GM19240 (cell line): ENCODE measurements around the gene FAM89A.

Experiments used
- DNase-seq: peaks from one replicate; pipeline ENCODE4 v3.0.0; 2011; ENCODE audit warnings: low spot score; ENCODE audit not compliant: insufficient read length

The FAM89A gene

GRCh38 chr1:231040019-231040799 is at the start of gene FAM89A:
TSS of gene FAM89A (minus strand) at chr1:231040254. CDS start at chr1:231040211, 43 bp downstream.
- peak; percentile 53 for DNase-seq

- DNase-seq = no peak
Measured at GRCh38 chr1:231084353-231084752, 44.3 kb upstream of the FAM89A start.

- DNase-seq = no peak
Measured at GRCh38 chr1:231079163-231079562, 39.1 kb upstream of the FAM89A start.

DNA sequence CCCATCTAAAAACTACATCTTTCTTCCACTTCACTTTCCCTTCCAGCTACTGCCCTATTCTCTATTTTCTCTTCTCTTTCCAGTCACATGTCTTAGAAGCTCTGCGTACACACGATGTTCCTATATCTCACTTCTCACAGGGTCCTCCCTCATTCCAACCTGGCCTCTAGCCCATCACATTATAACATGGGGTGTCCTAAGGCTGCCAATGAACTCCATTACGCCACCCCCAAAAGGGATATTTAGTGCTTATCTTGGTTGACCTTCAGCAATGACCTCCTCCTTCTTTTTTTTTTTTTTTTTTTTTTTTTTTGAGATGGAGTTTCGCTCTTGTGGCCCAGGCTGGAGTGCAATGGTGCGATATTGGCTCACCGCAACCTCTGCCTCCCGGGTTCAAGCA is 38.2 kb upstream of the FAM89A start:
- DNase-seq = no peak

- DNase-seq = no peak
Measured at GRCh38 chr1:231076802-231077201, 36.7 kb upstream of the FAM89A start.

DNA sequence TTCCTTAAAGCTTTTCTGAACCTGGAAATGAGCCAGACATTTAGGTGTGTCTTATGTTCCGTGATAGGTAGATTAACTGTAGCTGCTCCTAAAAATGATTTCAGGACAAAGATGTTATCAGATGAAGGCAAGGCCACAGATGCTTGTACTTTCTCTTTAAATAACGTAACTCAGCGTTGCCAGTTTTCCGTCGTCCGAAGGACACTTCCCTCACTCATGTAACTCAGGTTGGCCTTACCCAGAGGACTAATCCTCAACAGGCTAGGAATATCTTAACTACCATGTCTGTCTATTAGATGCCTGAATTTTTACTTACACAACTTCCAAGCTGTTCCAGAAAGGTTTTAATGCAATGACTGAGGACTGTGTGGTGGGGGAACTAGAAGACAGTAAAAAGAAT is 35.4 kb upstream of the FAM89A start:
- DNase-seq = no peak

DNA sequence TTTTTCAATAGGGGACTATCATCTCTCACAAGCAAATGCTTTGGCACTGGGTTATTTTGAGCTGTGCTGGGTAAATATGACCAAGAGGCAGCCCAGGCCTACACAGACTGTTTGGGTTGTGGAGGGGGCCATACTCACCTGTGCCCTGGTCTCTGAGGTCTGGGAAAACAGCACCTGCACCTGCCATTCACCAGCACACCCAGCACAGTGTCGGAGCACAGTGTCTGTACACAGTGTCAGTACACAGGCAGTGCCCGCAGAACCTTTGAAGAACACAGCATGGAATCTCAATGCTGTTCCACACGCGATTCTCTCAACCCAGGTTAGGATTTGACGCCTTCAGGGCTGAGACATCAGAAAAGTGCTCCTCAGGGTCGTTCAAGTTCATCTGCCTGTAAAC is 35.0 kb upstream of the FAM89A start:
- DNase-seq = no peak

GRCh38 chr1:231074046-231074445 is 34.0 kb upstream of the FAM89A start:
- DNase-seq = no peak

DNA sequence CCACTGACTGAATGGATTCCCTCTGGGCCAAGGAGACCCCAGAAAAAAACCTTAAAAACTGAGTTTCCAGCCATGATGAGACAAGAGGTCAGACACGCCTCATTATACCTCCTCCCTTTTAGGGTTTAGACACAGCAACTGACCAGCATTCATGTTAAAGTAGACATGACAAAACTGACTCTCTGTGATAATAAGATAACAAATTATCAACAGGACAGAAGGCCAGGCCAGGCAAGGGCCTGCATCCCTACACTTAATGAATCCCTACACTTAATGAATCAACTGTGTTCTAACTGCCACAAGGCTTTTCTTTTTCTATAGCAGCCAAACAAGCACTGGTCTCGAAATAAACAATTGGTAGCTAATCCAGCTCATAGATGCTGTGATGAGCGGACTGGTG is 33.3 kb upstream of the FAM89A start:
- DNase-seq = no peak

GRCh38 chr1:231072502-231073094 is 32.5 kb upstream of the FAM89A start:
- DNase-seq = no peak

DNA sequence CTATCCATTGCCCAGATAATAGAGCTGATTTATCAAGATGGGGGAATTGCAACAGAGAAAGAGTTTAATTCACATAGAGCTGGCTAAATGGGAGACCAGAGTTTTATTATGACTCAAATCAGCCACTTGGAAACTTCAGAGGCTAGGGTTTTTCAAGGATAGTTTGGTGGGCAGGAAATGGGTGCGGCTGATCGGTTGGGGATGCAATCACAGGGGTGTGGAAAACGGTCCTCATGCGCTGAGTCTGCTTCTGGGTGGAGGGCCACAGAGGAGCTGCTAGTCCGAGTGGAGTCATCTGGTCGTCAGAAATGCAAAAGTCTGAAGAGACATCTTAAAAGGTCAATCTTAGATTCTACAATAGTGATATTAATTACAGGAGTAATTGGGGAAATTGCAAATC is 32.0 kb upstream of the FAM89A start:
- no peak for DNase-seq

DNA sequence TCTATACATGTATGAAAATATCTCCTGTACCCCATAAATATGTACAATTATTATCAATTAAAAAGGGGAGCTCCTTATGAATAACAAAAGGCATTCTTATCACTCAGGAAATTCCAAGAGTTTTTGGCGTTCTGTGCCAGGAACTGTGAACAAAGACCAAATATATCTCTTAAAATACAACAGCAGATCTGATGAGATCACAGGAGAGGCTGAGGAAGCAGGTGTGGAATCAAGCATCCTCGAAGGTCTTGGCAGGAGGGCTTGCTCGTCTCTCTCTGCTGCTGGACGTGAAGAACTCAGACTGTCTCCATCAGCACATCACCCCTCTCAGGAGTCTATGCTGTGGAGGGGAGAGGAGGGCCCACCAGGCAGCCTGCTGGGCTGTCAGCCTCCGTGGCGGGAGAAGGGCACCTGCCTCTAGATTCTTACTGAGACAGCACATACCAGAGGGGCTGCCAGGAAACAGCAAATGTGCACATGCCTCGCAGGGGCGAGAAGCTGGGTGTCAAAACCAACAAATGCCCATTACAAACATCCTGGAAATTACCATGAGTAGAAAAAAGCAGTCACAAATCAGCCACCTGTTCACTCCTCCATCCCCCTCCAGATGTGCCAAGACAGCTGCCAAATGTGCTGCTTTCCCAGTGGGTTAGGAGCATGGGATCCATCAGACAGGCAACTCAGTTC is 30.8 kb upstream of the FAM89A start:
- DNase-seq = no peak

GRCh38 chr1:231069333-231069732 is 29.3 kb upstream of the FAM89A start:
- no peak for DNase-seq

DNA sequence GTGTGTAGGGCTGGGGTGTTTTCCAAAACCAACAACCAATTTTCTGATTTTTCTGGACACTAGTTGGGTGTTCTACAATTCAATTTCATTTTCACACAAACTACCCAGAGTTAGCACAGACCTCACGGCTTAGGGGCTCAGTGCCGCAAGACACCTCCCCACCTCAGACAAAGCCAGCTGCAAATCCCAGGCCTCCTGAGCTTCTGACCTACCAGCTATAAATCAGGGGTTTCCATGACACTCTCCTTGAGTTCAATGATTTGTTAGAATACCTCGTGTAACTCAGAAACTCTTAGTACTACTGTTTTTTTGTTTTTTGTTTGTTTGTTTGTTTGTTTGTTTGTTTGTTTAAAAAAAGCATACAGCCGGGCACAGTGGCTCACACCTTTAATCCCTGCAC is 28.7 kb upstream of the FAM89A start:
- DNase-seq = no peak

GRCh38 chr1:231065510-231066241 is 25.6 kb upstream of the FAM89A start:
- DNase-seq = no peak

DNA sequence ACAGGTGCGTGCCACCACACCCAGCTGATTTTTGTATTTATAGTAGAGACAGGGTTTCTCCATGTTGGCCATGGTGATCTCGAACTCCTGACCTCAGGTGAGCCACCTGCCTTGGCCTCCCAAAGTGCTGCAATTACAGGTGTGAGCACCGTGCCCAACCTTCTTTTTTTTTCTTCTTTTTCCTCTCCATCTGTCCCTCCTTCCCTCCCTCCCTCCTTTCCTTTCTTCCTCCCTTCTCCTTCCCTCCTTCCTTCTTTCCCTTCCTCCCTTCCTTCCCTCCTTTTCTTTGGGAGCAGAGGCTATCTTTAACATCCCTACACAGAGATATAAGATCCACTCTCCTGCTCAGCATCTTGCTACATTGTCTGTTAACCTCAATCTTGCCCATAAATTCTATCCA is 24.4 kb upstream of the FAM89A start:
- no peak for DNase-seq

DNA sequence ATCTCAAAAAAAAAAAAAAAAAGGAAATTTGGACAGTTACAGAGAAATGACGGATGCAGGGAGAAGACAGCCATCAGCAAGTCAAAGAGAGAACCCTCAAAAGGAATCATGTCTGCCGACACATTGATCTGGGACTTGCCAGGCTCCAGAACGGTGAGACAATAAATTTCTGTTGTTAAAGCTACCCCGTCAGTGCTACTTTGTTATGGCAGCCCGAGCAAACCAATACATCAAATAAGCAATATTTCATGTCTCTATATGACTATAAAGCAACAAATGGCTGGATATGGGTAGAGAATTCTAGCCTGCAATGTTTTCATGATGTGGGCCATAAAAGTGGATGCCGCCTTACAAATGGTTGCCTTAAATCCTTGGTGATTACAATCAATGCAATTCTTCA is 23.3 kb upstream of the FAM89A start:
- no peak for DNase-seq

DNA sequence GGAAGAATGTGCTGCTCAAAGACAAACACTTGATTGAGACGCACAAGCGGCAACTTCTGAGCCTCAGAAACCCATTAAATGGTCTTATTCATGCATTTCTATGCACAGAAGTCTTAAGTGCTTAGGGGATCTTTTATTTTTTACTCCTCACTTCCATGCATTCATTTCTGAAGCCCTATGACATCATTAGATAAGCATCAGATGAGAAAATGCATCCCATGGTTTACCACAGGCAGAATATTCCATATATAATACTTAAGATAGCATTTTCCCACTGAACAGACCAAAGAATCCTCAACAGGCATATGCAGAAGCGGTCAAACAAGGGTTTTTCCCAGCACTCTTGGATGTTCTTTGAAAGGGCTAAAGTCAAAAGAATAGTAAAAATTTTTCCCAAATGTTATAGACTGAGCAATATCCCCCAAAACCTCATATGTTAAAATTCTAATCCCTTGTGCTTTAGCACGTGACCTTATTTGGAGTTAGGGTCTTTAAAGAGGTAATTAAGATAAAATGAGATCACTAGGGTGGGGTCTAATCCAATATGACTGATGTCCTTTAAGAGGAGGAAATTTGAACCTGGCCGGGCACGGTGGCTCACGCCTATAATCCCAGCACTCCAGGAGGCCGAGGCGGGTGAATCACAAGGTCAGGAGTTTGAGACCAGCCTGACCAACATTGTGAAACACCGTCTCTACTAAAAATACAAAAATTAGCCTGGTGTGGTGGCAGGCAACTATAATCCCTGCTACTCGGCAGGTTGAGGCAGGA is 22.6 kb upstream of the FAM89A start:
- no peak for DNase-seq

- DNase-seq = no peak
Measured at GRCh38 chr1:231059566-231060193, 19.6 kb upstream of the FAM89A start.

DNA sequence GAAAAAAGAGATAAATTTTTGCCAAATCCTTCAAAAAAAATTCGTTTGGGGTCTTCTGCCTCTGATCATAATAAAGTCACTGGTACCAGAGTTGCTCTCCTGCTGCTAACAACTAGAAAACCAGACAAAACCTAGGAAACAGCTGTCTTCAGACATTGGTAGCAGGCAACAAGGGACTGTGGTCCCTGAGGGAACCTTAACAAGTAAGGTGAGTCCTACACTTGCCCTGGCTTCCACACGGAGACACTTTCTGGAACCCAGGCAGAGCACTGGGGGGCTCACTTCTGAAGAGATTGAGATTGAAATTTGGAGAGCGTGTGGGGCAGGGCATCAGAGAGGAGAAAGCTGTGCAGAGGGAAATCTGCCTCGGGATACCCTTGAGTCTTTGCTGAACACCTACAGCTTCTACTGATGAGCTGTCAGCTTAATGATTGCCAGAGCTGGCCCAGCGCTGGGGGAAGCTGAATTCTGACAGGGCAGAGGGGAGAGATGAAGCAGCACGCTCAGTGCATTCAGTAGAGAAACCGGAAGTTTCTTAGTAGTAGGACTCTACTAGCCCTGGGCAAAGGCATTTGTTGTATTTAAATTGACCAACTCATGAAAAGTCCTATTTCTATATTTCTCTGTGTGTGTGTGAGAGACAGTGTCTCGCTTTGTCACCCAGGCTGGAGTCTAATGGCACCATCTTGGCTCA is 18.5 kb upstream of the FAM89A start:
- no peak for DNase-seq
